Left ventricle myocardium superior (tissue), 1 donor: ENCODE data around the gene C19orf38. TPM values are rescaled to one million over a fixed set of nuclear protein-coding genes. Genes with fewer than 3 reads are reported as not detected.
"Not testable (repeated sequence)": the region's sequence is repeated elsewhere in the genome, so short reads cannot be mapped to it uniquely, and the experiment has no call there.

Experiments used
- ATAC-seq: fragments of 200-7000 bp; cut with Tn5 transposase; one replicate; pipeline ENCODE4 v1.9.1; 2020; ENCODE audit warnings: mild to moderate bottlenecking, moderate library complexity
- DNase-seq: peaks from one replicate; pipeline ENCODE4 v3.0.0-alpha.2; 2020
- intact Hi-C: fragments of 100-400 bp; cut with micrococcal nuclease; formaldehyde crosslinking; loops from one replicate; pipeline ENCODE4 v1.11.0; 2022
- total RNA-seq: library from RNA; stranded (reverse); fragmentation: NEBNext Ultra II Directional; extraction: Animal tissue kit (Norgen Biotek cat#: 25700); gene quantifications from one replicate; pipeline ENCODE4 v1.2.1, GENCODE V29; 2021
- donor health status: DM: no; HTN: yes; CAD: no; lungs with severe emphysema.

Gene C19orf38
- total RNA-seq, 1 donor from 2014 or later = 0.62 TPM

GRCh38 chr19:10839114-10840050 lies 8.8 kb upstream of the C19orf38 start:
- DNase-seq = no peak
- no peak for ATAC-seq
- intact Hi-C loops = no loop called here

GRCh38 chr19:10842788-10843187 lies 5.4 kb upstream of the C19orf38 start:
- ATAC-seq (no peak), DNase-seq (no peak)
- intact Hi-C loops = no loop called here

GRCh38 chr19:10846500-10847202 lies 1.6 kb upstream of the C19orf38 start:
- intact Hi-C loops = no loop called here
- DNase-seq (no peak), ATAC-seq (no peak)

GRCh38 chr19:10850631-10851030 lies 2.4 kb downstream of the C19orf38 start:
- no peak for ATAC-seq
- intact Hi-C loops = no loop called here
- no peak for DNase-seq

GRCh38 chr19:10852098-10852800 lies 4.0 kb downstream of the C19orf38 start:
- intact Hi-C loops = no loop called here
- ATAC-seq (no peak), DNase-seq (no peak)

GRCh38 chr19:10852941-10853340 lies 4.7 kb downstream of the C19orf38 start:
- no peak for ATAC-seq
- intact Hi-C loops = no loop called here
- no peak for DNase-seq

- ATAC-seq (no peak), DNase-seq (no peak)
- intact Hi-C loops = no loop called here
These were observed 6.3 kb downstream of the C19orf38 start for GRCh38 chr19:10854350-10855089.

- no peak for ATAC-seq
- DNase-seq = no peak
- intact Hi-C loops = no loop called here
These were observed 7.8 kb downstream of the C19orf38 start for GRCh38 chr19:10855879-10856522.

- intact Hi-C loops = not testable (repeated sequence)
These were observed 8.7 kb downstream of the C19orf38 start for GRCh38 chr19:10856899-10857298.

GRCh38 chr19:10858204-10858828 lies 10.1 kb downstream of the C19orf38 start:
- ATAC-seq (no peak), DNase-seq (no peak)
- intact Hi-C loops = no loop called here

More at GRCh38 chr19:10856899-10857298, 8.7 kb downstream of the C19orf38 start:
- DNase-seq, ATAC-seq: not testable (repeated sequence)

GRCh38 chr19:10861103-10861651 lies 13.0 kb downstream of the C19orf38 start:
- intact Hi-C loops = loop anchor here (10.0 kb wide), 1 partner anchor 146 kb away; the partner anchor contains the start of gene DNM2
- DNase-seq (no peak), ATAC-seq (no peak)

- intact Hi-C loops = loop anchor here (10.0 kb wide), 1 partner anchor 148 kb away; the partner anchor contains the start of gene DNM2
- DNase-seq (no peak), ATAC-seq (no peak)
These were observed 14.4 kb downstream of the C19orf38 start for GRCh38 chr19:10862561-10863106.

- intact Hi-C loops = loop anchor here (10.0 kb wide), 1 partner anchor 148 kb away; the partner anchor contains the start of gene DNM2
- ATAC-seq (peak; percentile 13), DNase-seq (no peak)
These were observed 15.0 kb downstream of the C19orf38 start for GRCh38 chr19:10863107-10863717.

- ATAC-seq = peak; percentile 83
These were observed 16.3 kb downstream of the C19orf38 start for GRCh38 chr19:10864538-10864899.

GRCh38 chr19:10866495-10866894 lies 18.3 kb downstream of the C19orf38 start:
- DNase-seq (no peak), ATAC-seq (no peak)
- intact Hi-C loops = loop anchor here (10.0 kb wide), 1 partner anchor 152 kb away; the partner anchor contains the start of gene DNM2

More at GRCh38 chr19:10864538-10864899, 16.3 kb downstream of the C19orf38 start:
- DNase-seq = peak; percentile 91
- intact Hi-C loops = loop anchor here (10.0 kb wide), 1 partner anchor 150 kb away; the partner anchor contains the start of gene DNM2

- intact Hi-C loops = loop anchor here (10.0 kb wide), 1 partner anchor 154 kb away; the partner anchor contains the start of gene DNM2
- no peak for DNase-seq
- ATAC-seq = no peak
These were observed 20.8 kb downstream of the C19orf38 start for GRCh38 chr19:10868872-10869547.
